ENCODE results near the gene UBE2J1. TPM values are rescaled to one million over a fixed set of nuclear protein-coding genes. Genes with fewer than 3 reads are reported as not detected.

The UBE2J1 gene, protein sequence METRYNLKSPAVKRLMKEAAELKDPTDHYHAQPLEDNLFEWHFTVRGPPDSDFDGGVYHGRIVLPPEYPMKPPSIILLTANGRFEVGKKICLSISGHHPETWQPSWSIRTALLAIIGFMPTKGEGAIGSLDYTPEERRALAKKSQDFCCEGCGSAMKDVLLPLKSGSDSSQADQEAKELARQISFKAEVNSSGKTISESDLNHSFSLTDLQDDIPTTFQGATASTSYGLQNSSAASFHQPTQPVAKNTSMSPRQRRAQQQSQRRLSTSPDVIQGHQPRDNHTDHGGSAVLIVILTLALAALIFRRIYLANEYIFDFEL
- polyA plus RNA-seq (2011; rRNA removed) (26.6 and 32.7 TPM in 2 replicates), polyA plus RNA-seq (2017; fragmentation: RNase III; extraction: RNeasy Plus Mini Kit Qiagen cat#74134 plus additional on column Dnase treatment) (12.6 to 13.3 TPM (median 12.7 TPM) in 3 replicates), polyA minus RNA-seq (2011; rRNA and poly(A)+ RNA removed) (12.3 and 13.3 TPM in 2 replicates)
- 6.4 and 7.9 TPM in 2 replicates for polyA plus RNA-seq (2012; cell fraction: cytosol; rRNA removed)
- polyA plus RNA-seq (2012; cell fraction: nucleus; rRNA removed) = 2.2 and 3.7 TPM in 2 replicates

- H3K4me1 ChIP-seq = peaks cover 15% of the 10 kb centered on the region; the same call in 1 of the 3 replicates
- TF ChIP-seq JUN (IDR thresholded peaks at IDR 0.05) = peak in 1 of 2 experiments; percentile 70; a peak in 3 of 5 replicates
- TF ChIP-seq MAX (IDR thresholded peaks at IDR 0.05) = peak; percentile 43
- no peak for TF ChIP-seq FOXS1 (CRISPR knock-in tag; IDR thresholded peaks at IDR 0.05)
- TF ChIP-seq, protein P1, sequence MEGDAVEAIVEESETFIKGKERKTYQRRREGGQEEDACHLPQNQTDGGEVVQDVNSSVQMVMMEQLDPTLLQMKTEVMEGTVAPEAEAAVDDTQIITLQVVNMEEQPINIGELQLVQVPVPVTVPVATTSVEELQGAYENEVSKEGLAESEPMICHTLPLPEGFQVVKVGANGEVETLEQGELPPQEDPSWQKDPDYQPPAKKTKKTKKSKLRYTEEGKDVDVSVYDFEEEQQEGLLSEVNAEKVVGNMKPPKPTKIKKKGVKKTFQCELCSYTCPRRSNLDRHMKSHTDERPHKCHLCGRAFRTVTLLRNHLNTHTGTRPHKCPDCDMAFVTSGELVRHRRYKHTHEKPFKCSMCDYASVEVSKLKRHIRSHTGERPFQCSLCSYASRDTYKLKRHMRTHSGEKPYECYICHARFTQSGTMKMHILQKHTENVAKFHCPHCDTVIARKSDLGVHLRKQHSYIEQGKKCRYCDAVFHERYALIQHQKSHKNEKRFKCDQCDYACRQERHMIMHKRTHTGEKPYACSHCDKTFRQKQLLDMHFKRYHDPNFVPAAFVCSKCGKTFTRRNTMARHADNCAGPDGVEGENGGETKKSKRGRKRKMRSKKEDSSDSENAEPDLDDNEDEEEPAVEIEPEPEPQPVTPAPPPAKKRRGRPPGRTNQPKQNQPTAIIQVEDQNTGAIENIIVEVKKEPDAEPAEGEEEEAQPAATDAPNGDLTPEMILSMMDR (IDR thresholded peaks at IDR 0.05) = no peak
- TF ChIP-seq TP53 (CRISPR knock-in tag; IDR thresholded peaks at IDR 0.05) = peak; percentile 37; the same call in 1 of the 2 replicates
- TF ChIP-seq NPAS2 (CRISPR knock-in tag; IDR thresholded peaks at IDR 0.05; ENCODE audit: borderline replicate concordance) = no peak
- no peak for TF ChIP-seq NR3C1 (IDR thresholded peaks at IDR 0.05)
- TF ChIP-seq E2F6 (IDR thresholded peaks at IDR 0.05; ENCODE audit: borderline replicate concordance, low read depth) = peak; percentile 49; the same call in 1 of the 2 replicates
- peak; percentile 16; the same call in 1 of the 2 replicates for TF ChIP-seq MYC (IDR thresholded peaks at IDR 0.05; ENCODE audit: borderline replicate concordance, low read length)
- TF ChIP-seq PHF8 (IDR thresholded peaks at IDR 0.05; ENCODE audit: borderline replicate concordance, low read depth) = peak; percentile 98
- TF ChIP-seq, protein P2, sequence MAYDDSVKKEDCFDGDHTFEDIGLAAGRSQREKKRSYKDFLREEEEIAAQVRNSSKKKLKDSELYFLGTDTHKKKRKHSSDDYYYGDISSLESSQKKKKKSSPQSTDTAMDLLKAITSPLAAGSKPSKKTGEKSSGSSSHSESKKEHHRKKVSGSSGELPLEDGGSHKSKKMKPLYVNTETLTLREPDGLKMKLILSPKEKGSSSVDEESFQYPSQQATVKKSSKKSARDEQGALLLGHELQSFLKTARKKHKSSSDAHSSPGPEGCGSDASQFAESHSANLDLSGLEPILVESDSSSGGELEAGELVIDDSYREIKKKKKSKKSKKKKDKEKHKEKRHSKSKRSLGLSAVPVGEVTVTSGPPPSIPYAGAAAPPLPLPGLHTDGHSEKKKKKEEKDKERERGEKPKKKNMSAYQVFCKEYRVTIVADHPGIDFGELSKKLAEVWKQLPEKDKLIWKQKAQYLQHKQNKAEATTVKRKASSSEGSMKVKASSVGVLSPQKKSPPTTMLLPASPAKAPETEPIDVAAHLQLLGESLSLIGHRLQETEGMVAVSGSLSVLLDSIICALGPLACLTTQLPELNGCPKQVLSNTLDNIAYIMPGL (CRISPR knock-in tag; IDR thresholded peaks at IDR 0.05; ENCODE audit: borderline replicate concordance) = peak; percentile 85
- TF ChIP-seq, protein P3, sequence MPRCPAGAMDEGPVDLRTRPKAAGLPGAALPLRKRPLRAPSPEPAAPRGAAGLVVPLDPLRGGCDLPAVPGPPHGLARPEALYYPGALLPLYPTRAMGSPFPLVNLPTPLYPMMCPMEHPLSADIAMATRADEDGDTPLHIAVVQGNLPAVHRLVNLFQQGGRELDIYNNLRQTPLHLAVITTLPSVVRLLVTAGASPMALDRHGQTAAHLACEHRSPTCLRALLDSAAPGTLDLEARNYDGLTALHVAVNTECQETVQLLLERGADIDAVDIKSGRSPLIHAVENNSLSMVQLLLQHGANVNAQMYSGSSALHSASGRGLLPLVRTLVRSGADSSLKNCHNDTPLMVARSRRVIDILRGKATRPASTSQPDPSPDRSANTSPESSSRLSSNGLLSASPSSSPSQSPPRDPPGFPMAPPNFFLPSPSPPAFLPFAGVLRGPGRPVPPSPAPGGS (IDR thresholded peaks at IDR 0.05) = peak; percentile 71; the same call in 2 of the 3 replicates
- peak; percentile 9 to 39; a peak in 1 of 4 replicates for TF ChIP-seq CEBPB (IDR thresholded peaks at IDR 0.05)
- peak; percentile 59 for TF ChIP-seq POLR2A (IDR thresholded peaks at IDR 0.05; ENCODE audit: low read length)
- WGBS (ENCODE audit: missing lambda C conversion rate) = 0% methylated on average over 4 of the region's 102 CpGs
- no peaks in the 10 kb centered on the region for H3K9me3 ChIP-seq
- ATAC-seq (peak; percentile 96 to 98), DNase-seq (ENCODE audit: low read depth in 1 of 2, low spot score in 1 of 2) (peak; percentile 48 to 86), FAIRE-seq (no peak)
- H3K4me3 ChIP-seq = peak within 1 kb of the TSS; percentile 72
- ChIA-PET CTCF (interaction anchor here (1.1 to 1.5 kb wide), 3 partner anchors 11 to 41 kb away, joined by 3 to 5 read pairs (median 4); no protein-coding TSS in a partner anchor), POLR2A (interaction anchor here (0.6 to 1.8 kb wide), 9 partner anchors 10 to 477 kb away, joined by 3 to 13 read pairs (median 4); partner anchors contain the start of genes CASP8AP2, PM20D2 and PNRC1)
- H3K27ac ChIP-seq = peak within 1 kb of the TSS; percentile 94 to 98
- peak within 1 kb of the TSS; percentile 73 for H3K4me2 ChIP-seq
These were observed at the start of gene UBE2J1 for GRCh38 chr6:89352278-89353117. Gene UBE2J1 (minus strand): TSS chr6:89352722. CDS start chr6:89352569, 153 bp downstream.

DNA sequence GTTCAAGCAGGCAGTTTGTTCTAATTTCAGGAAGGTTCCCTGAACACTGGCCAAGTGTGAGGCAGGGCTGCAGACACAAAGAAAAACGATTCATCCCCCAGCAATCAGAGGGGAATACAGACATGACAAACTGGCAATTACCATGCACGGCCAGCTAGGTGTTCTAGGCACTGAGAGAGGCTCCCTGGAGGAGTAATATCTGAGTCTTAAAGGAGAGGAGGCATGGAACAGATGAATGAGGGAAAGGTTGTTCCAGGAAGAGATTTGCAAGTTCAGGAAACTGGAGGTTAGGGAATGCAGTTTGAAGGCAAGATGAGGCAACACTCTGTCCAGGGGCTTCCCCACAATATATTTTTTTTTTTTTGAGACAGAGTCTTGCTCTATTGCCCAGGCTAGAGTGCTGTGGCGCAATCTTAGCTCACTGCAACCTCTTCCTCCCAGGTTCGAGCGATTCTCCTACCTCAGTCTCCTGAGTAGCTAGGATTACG, 48.4 kb upstream of the UBE2J1 start:
- DNase-seq (ENCODE audit: low read depth in 1 of 2, low spot score in 1 of 2) (no peak), FAIRE-seq (no peak), ATAC-seq (no peak)
- ChIA-PET CTCF (interaction anchor here (0.6 to 1.9 kb wide), 3 partner anchors 29 to 210 kb away, joined by 3 to 4 read pairs (median 3); no protein-coding TSS in a partner anchor), POLR2A (interaction anchor here (0.8 kb wide), 1 partner anchor 238 kb away, joined by 4 read pairs; no protein-coding TSS in a partner anchor)
- H3K4me1 ChIP-seq = no peaks in the 10 kb centered on the region
- H3K9me3 ChIP-seq = no peaks in the 10 kb centered on the region
- no peak overlapping the region for H3K27ac ChIP-seq
- no peak overlapping the region for H3K4me3 ChIP-seq
- H3K4me2 ChIP-seq = no peak overlapping the region
- WGBS (ENCODE audit: missing lambda C conversion rate) = 68% methylated on average over 6 of the region's 6 CpGs
- no peak for TF ChIP-seq HOXA7 (CRISPR knock-in tag; IDR thresholded peaks at IDR 0.05)
- no peak for TF ChIP-seq POLR2A (IDR thresholded peaks at IDR 0.05; ENCODE audit: low read length)
- no peak for TF ChIP-seq PHF8 (IDR thresholded peaks at IDR 0.05; ENCODE audit: borderline replicate concordance, low read depth)
- TF ChIP-seq, protein P1 (IDR thresholded peaks at IDR 0.05) = no peak
- TF ChIP-seq CBX8 (IDR thresholded peaks at IDR 0.05) = no peak
- no peak for TF ChIP-seq HDAC2 (IDR thresholded peaks at IDR 0.05)
- TF ChIP-seq TFCP2L1 (CRISPR knock-in tag; IDR thresholded peaks at IDR 0.05) = no peak
- TF ChIP-seq GATA3 (IDR thresholded peaks at IDR 0.05; ENCODE audit: borderline replicate concordance) = no peak
- no peak for TF ChIP-seq RFX5 (IDR thresholded peaks at IDR 0.05)
- TF ChIP-seq CHD4 (IDR thresholded peaks at IDR 0.05; ENCODE audit: borderline replicate concordance) = no peak
- TF ChIP-seq, protein P2 (CRISPR knock-in tag; IDR thresholded peaks at IDR 0.05; ENCODE audit: borderline replicate concordance) = no peak
